GM12878 (cell line): ENCODE measurements around the gene ASPHD1. TPM values are rescaled to one million over a fixed set of nuclear protein-coding genes. Genes with fewer than 3 reads are reported as not detected.

ENCODE experiments used
- ATAC-seq: fragments of 200-7000 bp; cut with Tn5 transposase; 3 replicates; pipeline ENCODE4 v1.9.1; 2020; ENCODE audit warnings: mild to moderate bottlenecking, moderate library complexity
- BruUV-seq: library from RNA; stranded (reverse); fragments of 400-500 nt; replicated peaks from 2 replicates; lab custom pipeline; 2021; lab: Mats Ljungman, UMichigan
- CTCF ChIA-PET: fragments of 300-600 bp; sonication (Branson Sonifier 250); formaldehyde crosslinking; extraction: SDS; loops from one replicate; lab custom pipeline; 2021; ENCODE audit warnings: inconsistent platforms; lab: Yijun Ruan, JAX
- POLR2A ChIA-PET: fragments of 350-600 bp; formaldehyde crosslinking; extraction: SDS; loops from one replicate; lab custom pipeline; 2021; ENCODE audit warnings: inconsistent platforms; lab: Charles Lee
- RAD21 ChIA-PET: fragments of 300-600 bp; sonication (Branson Sonifier 250); formaldehyde crosslinking; loops from one replicate; lab custom pipeline; 2023; ENCODE audit warnings: antibody characterized with exemption; ENCODE audit not compliant: unreplicated experiment; lab: Charles Lee
- SMC1A ChIA-PET: fragments of 300-600 bp; sonication (Branson Sonifier 250); formaldehyde crosslinking; loops from one replicate; lab custom pipeline; 2023; ENCODE audit not compliant: unreplicated experiment, uncharacterized antibody; lab: Charles Lee
- DNase-seq: peaks from one replicate; pipeline ENCODE4 v3.0.0-alpha.2; 2011; ENCODE audit warnings: low read depth, low spot score
- FAIRE-seq: peaks from 3 replicates; lab custom pipeline; 2011; peaks lifted over from hg19 to GRCh38; lab: Jason Lieb, UNC
- H2AFZ ChIP-seq: 2 replicates; pipeline ENCODE4 v1.6.0; 2011; ENCODE audit warnings: low read depth, low read length, control low read depth; ENCODE audit not compliant: control insufficient read depth
- H3K27ac ChIP-seq: 2 replicates; pipeline ENCODE4 v1.5.1; 2011; ENCODE audit warnings: control low read depth; ENCODE audit not compliant: control insufficient read depth, insufficient read depth
- H3K27me3 ChIP-seq, 2 experiments: replicated peaks in 1 of 2; 2 replicates each; pipeline versions ENCODE4 v1.6.0 to v1.6.1; 2011; ENCODE audit warnings: low read length in 1 of 2; ENCODE audit not compliant: control insufficient read depth in 2 of 2, insufficient read depth in 2 of 2
- H3K36me3 ChIP-seq, 2 experiments: 2 replicates each; pipeline ENCODE4 v1.5.1; 2011; ENCODE audit warnings: low read length in 1 of 2; ENCODE audit not compliant: control insufficient read depth in 2 of 2, insufficient read depth in 2 of 2
- H3K4me1 ChIP-seq: 2 replicates; pipeline ENCODE4 v1.6.1; 2011; ENCODE audit warnings: mild to moderate bottlenecking, low read length, moderate library complexity, mixed read lengths; ENCODE audit not compliant: control insufficient read depth, insufficient read depth
- H3K4me2 ChIP-seq: 2 replicates; pipeline ENCODE4 v1.6.0; 2011; ENCODE audit warnings: control low read depth; ENCODE audit not compliant: control insufficient read depth, insufficient read depth
- H3K4me3 ChIP-seq: fragments of 200-600 bp; sonication (generic); 2 replicates; pipeline ENCODE4 v1.5.1; 2016
- H3K79me2 ChIP-seq: 2 replicates; pipeline ENCODE4 v1.6.0; 2011; ENCODE audit warnings: low read length; ENCODE audit not compliant: control insufficient read depth, insufficient read depth
- H3K9ac ChIP-seq: 2 replicates; pipeline ENCODE4 v1.8.0; 2011; ENCODE audit warnings: low read length, control low read depth, mixed read lengths; ENCODE audit not compliant: control insufficient read depth, insufficient read depth
- H3K9me3 ChIP-seq: replicated peaks from 3 replicates; pipeline ENCODE4 v1.5.1; 2011; ENCODE audit warnings: mild to moderate bottlenecking, low read length; ENCODE audit not compliant: control insufficient read depth, insufficient read depth
- H4K20me1 ChIP-seq: 2 replicates; pipeline ENCODE4 v1.6.0; 2011; ENCODE audit not compliant: control insufficient read depth, insufficient read depth
- BACH1 ChIP-seq: fragments of 450-650 bp; IDR thresholded peaks from 2 replicates; pipeline ENCODE4 v1.6.1; 2017; ENCODE audit warnings: mild to moderate bottlenecking, borderline replicate concordance
- HDAC6 ChIP-seq: fragments of 200-600 bp; sonication (generic); IDR thresholded peaks from one replicate; pipeline ENCODE4 v1.8.0; 2017; ENCODE audit warnings: antibody characterized with exemption; ENCODE audit not compliant: unreplicated experiment
- MTA2 ChIP-seq: fragments of 450-650 bp; IDR thresholded peaks from 2 replicates; pipeline ENCODE4 v1.6.1; 2016; ENCODE audit warnings: low read depth, mild to moderate bottlenecking, moderate library complexity
- RB1 ChIP-seq: fragments of 450-650 bp; formaldehyde crosslinking; IDR thresholded peaks from 2 replicates; pipeline ENCODE4 v1.6.1; 2017; ENCODE audit warnings: mild to moderate bottlenecking, borderline replicate concordance
- YY1 ChIP-seq: IDR thresholded peaks from 2 replicates; pipeline ENCODE4 v1.6.1; 2011; ENCODE audit warnings: low read depth, mild to moderate bottlenecking, low read length
- ZBED1 ChIP-seq: IDR thresholded peaks from 2 replicates; pipeline ENCODE4 v1.6.1; 2016; ENCODE audit warnings: borderline replicate concordance
- WGBS: methylation state at CpG from one replicate; pipeline ENCODE4 v1.1.6; 2016; ENCODE audit warnings: low lambda C conversion rate; ENCODE audit not compliant: insufficient replicate concordance, insufficient coverage; ENCODE audit errors: missing lambda C conversion rate; 5-methylcytosine and 5-hydroxymethylcytosine counted together
- in situ Hi-C: fragments of 300-500 bp; cut with MboI; formaldehyde crosslinking; loops from 9 replicates; pipeline ENCODE4 v1.14.3; 2018; ENCODE audit warnings: mixed read lengths
- intact Hi-C: fragments of 100-400 bp; cut with micrococcal nuclease; formaldehyde crosslinking; loops from one replicate; pipeline ENCODE4 v1.14.2; 2022; ENCODE audit not compliant: unreplicated experiment
- polyA plus RNA-seq, 11 experiments: library from polyadenylated mRNA; depleted of rRNA in 4 of 11; unstranded in 6 of 11; stranded (reverse) in 5 of 11; fragments of >200 nt; fragmentation: Nextera tagmentation in 4 of 11; fragmentation: Illumina TruSeq in 1 of 11; extraction: Ambion mirVana in 4 of 11; extraction: Trizol in 1 of 11; gene quantifications; 1 replicate in 1 of 11; 2 replicates in 10 of 11; pipeline versions ENCODE4 v1.2.1 to v1.2.3, GENCODE V29; 2011 to 2016; ENCODE audit warnings: inconsistent platforms in 2 of 11, missing spikeins in 2 of 11, low read depth in 1 of 11
- total RNA-seq, 4 experiments: library from RNA; depleted of rRNA in 3 of 4; stranded (reverse); fragments of >200 nt in 3 of 4; fragmentation: Illumina TruSeq in 1 of 4; extraction: Trizol in 1 of 4; gene quantifications; 2 replicates each; pipeline versions ENCODE4 v1.2.1 to v1.2.3, GENCODE V29; 2013 to 2021
- TF ChIP-seq, protein P1 (sequence below): fragments of 450-650 bp; conservative IDR thresholded peaks from 2 replicates; pipeline ENCODE4 v1.6.1; 2017; ENCODE audit warnings: mild to moderate bottlenecking, moderate library complexity

Gene ASPHD1
- total and polyA plus RNA-seq, 10 of the 15 experiments (the other 5 are each of a cell fraction or from before 2014, with no cell fraction given): not detected

DNA sequence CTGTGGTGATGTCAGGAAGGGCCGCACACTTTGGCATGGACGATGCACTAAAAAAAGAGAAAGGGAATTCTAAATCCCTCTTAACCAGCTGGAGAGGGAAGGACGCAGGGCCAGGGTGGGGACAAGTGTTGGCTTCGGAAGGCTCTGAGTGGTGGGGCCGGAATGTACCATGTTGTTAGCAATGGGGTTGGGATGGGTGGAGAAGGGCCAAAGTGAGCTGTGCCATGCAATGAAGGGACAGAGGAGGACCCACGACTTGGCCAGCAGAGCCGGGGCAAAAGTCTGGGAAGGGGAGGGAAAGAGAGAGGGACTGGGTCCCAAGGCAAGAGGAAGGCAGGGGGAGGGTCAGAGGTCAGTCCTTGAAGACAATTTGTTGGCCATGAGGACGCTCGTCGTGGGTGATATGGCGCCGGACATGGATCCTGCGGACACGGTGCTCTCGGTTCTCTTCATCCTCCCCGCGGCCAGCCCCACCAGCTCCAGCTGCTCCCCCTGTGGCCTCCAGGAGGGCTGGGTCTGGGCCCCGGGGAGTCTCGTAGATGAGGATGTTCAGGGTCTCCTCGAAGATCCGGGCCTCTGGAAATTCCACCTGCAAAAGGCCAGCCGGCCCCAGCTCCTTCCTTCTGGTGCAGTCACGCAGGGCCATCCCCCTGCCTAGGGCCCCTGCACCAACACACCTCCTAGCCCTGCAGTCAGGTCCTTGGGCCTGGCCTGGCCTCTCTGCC lies 6.4 kb downstream of the ASPHD1 start:
- Histone ChIP-seq H3K4me1 (no peaks in the 10 kb centered on the region), H3K79me2 (no peaks in the 10 kb centered on the region), H3K9ac (no peak overlapping the region), H3K9me3 (no peaks in the 10 kb centered on the region), H3K4me3 (no peak overlapping the region), H2AFZ (no peak overlapping the region), H3K27ac (no peak overlapping the region), H3K4me2 (no peak overlapping the region), H3K27me3 (no peaks in the 10 kb centered on the region), H4K20me1 (no peaks in the 10 kb centered on the region), H3K36me3 (no peaks in the 10 kb centered on the region)
- ATAC-seq (no peak), DNase-seq (no peak), FAIRE-seq (no peak)
- ChIA-PET CTCF (no interaction called here), POLR2A (interaction anchor here (1.1 kb wide), 1 partner anchor 20 kb away, joined by 3 read pairs; the partner anchor contains the start of gene KCTD13), SMC1A (no interaction called here), RAD21 (no interaction called here)
- intact Hi-C loops (loop anchor here (10.0 kb wide), 1 partner anchor 118 kb away; the partner anchor contains the start of gene C16orf92), in situ Hi-C loops (no loop called here)
- BruUV-seq: no TSS peak
- TF ChIP-seq RB1: no peak
- no peak for TF ChIP-seq MTA2
- no peak for TF ChIP-seq HDAC6
- WGBS: 92% methylated on average over 23 of the region's 23 CpGs

DNA sequence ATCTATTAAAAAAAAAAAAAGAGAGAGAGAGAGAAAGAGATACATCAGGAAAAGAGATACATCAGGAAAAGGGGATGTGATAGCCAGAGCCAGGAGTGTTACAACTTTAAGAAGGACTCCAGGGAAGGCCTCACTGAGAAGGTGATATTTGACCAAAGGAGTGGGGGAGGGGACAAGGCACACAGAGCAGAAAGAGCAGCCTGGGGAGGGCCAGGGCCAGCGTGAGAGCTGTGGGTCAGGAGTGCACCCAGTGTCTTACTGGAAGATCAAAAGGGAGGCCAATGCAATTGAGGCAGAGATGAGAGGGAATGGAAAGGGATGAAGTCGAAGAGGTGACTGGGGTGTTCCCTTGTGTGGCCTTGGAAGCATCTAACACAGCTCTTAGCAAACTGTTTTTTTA lies 7.7 kb downstream of the ASPHD1 start:
- Histone ChIP-seq H3K4me1 (no peaks in the 10 kb centered on the region), H3K27ac (no peak overlapping the region), H3K79me2 (no peaks in the 10 kb centered on the region), H3K27me3 (no peaks in the 10 kb centered on the region), H3K4me3 (no peak overlapping the region), H3K36me3 (no peaks in the 10 kb centered on the region), H3K9ac (no peak overlapping the region), H3K4me2 (no peak overlapping the region), H2AFZ (no peak overlapping the region), H3K9me3 (no peaks in the 10 kb centered on the region), H4K20me1 (no peaks in the 10 kb centered on the region)
- in situ Hi-C loops: no loop called here
- ChIA-PET CTCF (interaction anchor here (1.0 to 2.3 kb wide), 2 partner anchors 60 to 115 kb away, joined by 3 to 8 read pairs; partner anchors contain the start of gene C16orf92), RAD21 (no interaction called here), POLR2A (interaction anchor here (0.7 to 0.8 kb wide), 2 partner anchors 9 to 15 kb away, joined by 3 read pairs; no protein-coding TSS in a partner anchor), SMC1A (no interaction called here)
- no TSS peak for BruUV-seq
- 95% methylated on average over 2 of the region's 2 CpGs for WGBS
- DNase-seq (no peak), FAIRE-seq (no peak), ATAC-seq (no peak)
- intact Hi-C loops: loop anchor here (10.0 kb wide), 1 partner anchor 117 kb away; the partner anchor contains the start of gene C16orf92
- TF ChIP-seq ZBED1 (no peak), YY1 (no peak), BACH1 (no peak)
- TF ChIP-seq, protein P1, sequence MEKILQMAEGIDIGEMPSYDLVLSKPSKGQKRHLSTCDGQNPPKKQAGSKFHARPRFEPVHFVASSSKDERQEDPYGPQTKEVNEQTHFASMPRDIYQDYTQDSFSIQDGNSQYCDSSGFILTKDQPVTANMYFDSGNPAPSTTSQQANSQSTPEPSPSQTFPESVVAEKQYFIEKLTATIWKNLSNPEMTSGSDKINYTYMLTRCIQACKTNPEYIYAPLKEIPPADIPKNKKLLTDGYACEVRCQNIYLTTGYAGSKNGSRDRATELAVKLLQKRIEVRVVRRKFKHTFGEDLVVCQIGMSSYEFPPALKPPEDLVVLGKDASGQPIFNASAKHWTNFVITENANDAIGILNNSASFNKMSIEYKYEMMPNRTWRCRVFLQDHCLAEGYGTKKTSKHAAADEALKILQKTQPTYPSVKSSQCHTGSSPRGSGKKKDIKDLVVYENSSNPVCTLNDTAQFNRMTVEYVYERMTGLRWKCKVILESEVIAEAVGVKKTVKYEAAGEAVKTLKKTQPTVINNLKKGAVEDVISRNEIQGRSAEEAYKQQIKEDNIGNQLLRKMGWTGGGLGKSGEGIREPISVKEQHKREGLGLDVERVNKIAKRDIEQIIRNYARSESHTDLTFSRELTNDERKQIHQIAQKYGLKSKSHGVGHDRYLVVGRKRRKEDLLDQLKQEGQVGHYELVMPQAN: no peak
